ENCODE measurements around the gene NACC2. TPM values are rescaled to one million over a fixed set of nuclear protein-coding genes. Genes with fewer than 3 reads are reported as not detected.

The NACC2 gene
- total RNA-seq, 4 donors from 2014 or later = 22.9 to 37.6 (median 24.8) TPM

- DNase-seq (ENCODE audit: low spot score) = no peak
- ATAC-seq (ENCODE audit: low FRiP score) = no peak
- no peak for TF ChIP-seq CTCF (IDR thresholded peaks at IDR 0.05)
Observed at GRCh38 chr9:136050701-136051452, 44.2 kb downstream of the NACC2 start.

DNA sequence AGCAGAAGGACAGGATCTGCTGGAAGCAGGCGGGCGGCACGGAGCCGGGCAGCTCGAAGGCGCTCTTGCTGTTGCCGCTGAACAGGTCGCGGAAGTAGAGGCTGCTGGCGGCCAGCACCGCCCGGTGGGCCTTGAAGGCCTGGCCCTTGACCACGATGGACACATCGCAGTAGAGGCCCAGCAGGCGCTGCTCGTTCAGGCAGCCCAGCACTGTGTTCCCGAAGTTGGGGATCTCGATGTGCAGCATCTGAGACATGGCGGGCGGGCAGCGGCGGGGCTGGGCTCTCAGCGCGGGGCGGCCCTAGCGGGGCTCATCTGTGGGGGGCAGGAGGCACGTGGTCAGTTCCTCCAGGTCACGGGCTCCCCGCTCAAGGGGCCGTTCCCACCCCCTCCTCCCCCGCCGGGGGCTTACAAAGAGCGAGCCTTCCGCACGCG is 44.8 kb downstream of the NACC2 start:
- ATAC-seq (ENCODE audit: low FRiP score) = no peak
- no peak for TF ChIP-seq CTCF (IDR thresholded peaks at IDR 0.05)
- DNase-seq (ENCODE audit: low spot score) = no peak

- DNase-seq (ENCODE audit: low spot score) = no peak
Observed at GRCh38 chr9:136049491-136050265, 45.4 kb downstream of the NACC2 start.

GRCh38 chr9:136048560-136049411 is 46.3 kb downstream of the NACC2 start:
- TF ChIP-seq CTCF (IDR thresholded peaks at IDR 0.05) = no peak
- DNase-seq (ENCODE audit: low spot score) = no peak
- no peak for ATAC-seq (ENCODE audit: low FRiP score)

More at GRCh38 chr9:136049491-136050265, 45.4 kb downstream of the NACC2 start:
- TF ChIP-seq CTCF (IDR thresholded peaks at IDR 0.05) = no peak
- ATAC-seq (ENCODE audit: low FRiP score) = no peak

- DNase-seq (ENCODE audit: low spot score) (no peak), ATAC-seq (ENCODE audit: low FRiP score) (no peak)
- no peak for TF ChIP-seq CTCF (IDR thresholded peaks at IDR 0.05)
Observed at GRCh38 chr9:136047775-136048559, 47.1 kb downstream of the NACC2 start.

DNA sequence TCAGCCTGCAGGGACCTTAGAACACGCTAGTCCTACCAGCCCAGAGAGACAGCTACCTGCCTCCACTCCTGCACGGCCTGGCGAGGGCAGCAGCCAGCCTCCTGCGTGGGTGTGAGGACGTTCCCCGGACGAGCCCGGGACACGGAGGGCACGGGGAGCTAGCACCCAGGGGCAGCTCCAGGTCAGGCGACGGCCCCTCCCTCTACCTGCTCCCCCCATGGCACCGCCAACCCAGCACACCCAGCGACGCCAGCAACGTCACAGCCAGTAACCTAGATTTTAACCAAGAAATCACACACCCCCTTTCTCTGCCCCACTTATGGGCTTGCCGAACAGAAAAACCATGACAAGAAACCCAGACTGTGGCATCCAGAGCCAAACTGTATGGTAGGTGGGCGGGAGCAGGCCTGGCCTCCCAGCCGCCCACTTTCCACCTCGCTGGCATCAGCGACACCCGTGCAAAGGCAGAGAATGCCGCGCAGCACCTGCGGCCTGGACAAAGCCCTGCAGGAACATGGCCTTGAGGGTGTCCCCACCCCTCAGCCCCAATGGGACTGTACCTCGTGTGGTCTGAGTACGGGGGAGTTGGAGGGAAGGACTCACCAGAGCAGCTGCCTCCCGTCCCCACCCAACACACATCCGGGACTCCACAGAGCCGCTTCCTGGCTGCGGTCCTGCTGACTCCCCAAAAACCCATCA is 47.9 kb downstream of the NACC2 start:
- DNase-seq (ENCODE audit: low spot score) (no peak), ATAC-seq (ENCODE audit: low FRiP score) (no peak)
- no peak for TF ChIP-seq CTCF (IDR thresholded peaks at IDR 0.05)

All from omental fat pad (tissue), 4 donors.